MG63 (cell line): ENCODE results near the gene CDK2AP2. TPM values are rescaled to one million over a fixed set of nuclear protein-coding genes. Genes with fewer than 3 reads are reported as not detected.

Experiments used
- DNase-seq: peaks from one replicate; pipeline ENCODE4 v3.0.0-alpha.2; 2020
- H3K27me3 ChIP-seq: fragments of 250-450 bp; sonication (Bioruptor Pico); 2 replicates; pipeline ENCODE4 v1.5.1; 2020; ENCODE audit warnings: mild to moderate bottlenecking, moderate library complexity
- H3K36me3 ChIP-seq: fragments of 250-450 bp; sonication (Bioruptor Pico); 2 replicates; pipeline ENCODE4 v1.5.1; 2020; ENCODE audit warnings: mild to moderate bottlenecking, moderate library complexity
- H3K4me3 ChIP-seq: fragments of 250-450 bp; sonication (Bioruptor Pico); 2 replicates; pipeline ENCODE4 v1.5.1; 2020; ENCODE audit warnings: mild to moderate bottlenecking, moderate library complexity
- H3K9me3 ChIP-seq: fragments of 250-450 bp; sonication (Bioruptor Pico); 2 replicates; pipeline ENCODE4 v1.5.1; 2020; ENCODE audit warnings: mild to moderate bottlenecking, moderate library complexity
- total RNA-seq: library from RNA; depleted of rRNA; stranded (reverse); fragments of >200 nt; shearing (Covaris generic); gene quantifications from 2 replicates; pipeline ENCODE4 v1.2.3, GENCODE V29; 2014; ENCODE audit warnings: low replicate concordance; rRNA removed

CDK2AP2 gene
- total RNA-seq, 1 experiment from 2014 or later, result 14.1 TPM

- no peak overlapping the region for H3K4me3 ChIP-seq
Observed at GRCh38 chr11:67465189-67465510, 42.8 kb downstream of the CDK2AP2 start.

GRCh38 chr11:67464411-67465188 is 43.4 kb downstream of the CDK2AP2 start:
- H3K4me3 ChIP-seq, result no peak overlapping the region
- DNase-seq, result no peak
- H3K9me3 ChIP-seq, result no peaks in the 10 kb centered on the region
- no peaks in the 10 kb centered on the region for H3K27me3 ChIP-seq
- H3K36me3 ChIP-seq, result no peaks in the 10 kb centered on the region

More at GRCh38 chr11:67465189-67465510, 42.8 kb downstream of the CDK2AP2 start:
- H3K9me3 ChIP-seq, result no peaks in the 10 kb centered on the region
- DNase-seq, result no peak
- no peaks in the 10 kb centered on the region for H3K36me3 ChIP-seq
- H3K27me3 ChIP-seq, result no peaks in the 10 kb centered on the region

- H3K27me3 ChIP-seq, result no peaks in the 10 kb centered on the region
- DNase-seq, result no peak
- H3K9me3 ChIP-seq, result no peaks in the 10 kb centered on the region
- no peak overlapping the region for H3K4me3 ChIP-seq
- H3K36me3 ChIP-seq, result no peaks in the 10 kb centered on the region
Observed at GRCh38 chr11:67463680-67464410, 44.1 kb downstream of the CDK2AP2 start.

- Histone ChIP-seq H3K27me3 (no peaks in the 10 kb centered on the region), H3K36me3 (no peaks in the 10 kb centered on the region), H3K4me3 (no peak overlapping the region), H3K9me3 (no peaks in the 10 kb centered on the region)
- DNase-seq, result no peak
Observed at GRCh38 chr11:67463186-67463585, 44.8 kb downstream of the CDK2AP2 start.

- H3K27me3 ChIP-seq, result no peaks in the 10 kb centered on the region
- no peak overlapping the region for H3K4me3 ChIP-seq
- H3K36me3 ChIP-seq, result no peaks in the 10 kb centered on the region
- no peaks in the 10 kb centered on the region for H3K9me3 ChIP-seq
- DNase-seq, result no peak
Observed at GRCh38 chr11:67458266-67458665, 49.7 kb downstream of the CDK2AP2 start.

GRCh38 chr11:67457453-67457852 is 50.5 kb downstream of the CDK2AP2 start:
- DNase-seq, result no peak
- no peak overlapping the region for H3K4me3 ChIP-seq
- no peaks in the 10 kb centered on the region for H3K27me3 ChIP-seq
- no peaks in the 10 kb centered on the region for H3K9me3 ChIP-seq
- H3K36me3 ChIP-seq, result no peaks in the 10 kb centered on the region

Other genes starting within 250 kb of the CDK2AP2 start
- gene GRK2, start 241.7 kb downstream of the CDK2AP2 start, total RNA-seq, result 24.2 and 31.8 TPM in 2 replicates
- 17.2 and 25.8 TPM in 2 replicates for gene ANKRD13D, start 218.9 kb downstream of the CDK2AP2 start, total RNA-seq
- 3.8 and 5.1 TPM in 2 replicates for gene SSH3, start 204.6 kb downstream of the CDK2AP2 start, total RNA-seq
- gene POLD4, start 154.6 kb downstream of the CDK2AP2 start, total RNA-seq, result 17.3 and 40.1 TPM in 2 replicates
- 6.4 and 7.7 TPM in 2 replicates for gene CLCF1, start 134.6 kb downstream of the CDK2AP2 start, total RNA-seq
- 1.7 and 17.6 TPM in 2 replicates for gene RAD9A, start 116.2 kb downstream of the CDK2AP2 start, total RNA-seq
- gene PPP1CA, start 106.3 kb downstream of the CDK2AP2 start, total RNA-seq, result 244 and 262 TPM in 2 replicates
- not detected in 2 replicates for gene TBC1D10C, start 104.1 kb downstream of the CDK2AP2 start, total RNA-seq
- gene CARNS1, start 92.5 kb downstream of the CDK2AP2 start, total RNA-seq, result not detected in 2 replicates
- 77.9 and 121 TPM in 2 replicates for gene RPS6KB2, start 79.7 kb downstream of the CDK2AP2 start, total RNA-seq
- gene PTPRCAP, start 70.5 kb downstream of the CDK2AP2 start, total RNA-seq, result not detected in 2 replicates
- 58.3 and 96.9 TPM in 2 replicates for gene CORO1B, start 64.7 kb downstream of the CDK2AP2 start, total RNA-seq
- not detected in 2 replicates for gene GPR152, start 55.4 kb downstream of the CDK2AP2 start, total RNA-seq
- gene CABP4, start 52.8 kb downstream of the CDK2AP2 start, total RNA-seq, result 0.26 and 3.0 TPM in 2 replicates
- 39.4 and 44.2 TPM in 2 replicates for gene TMEM134, start 38.9 kb downstream of the CDK2AP2 start, total RNA-seq
- gene AIP, start 25.1 kb downstream of the CDK2AP2 start, total RNA-seq, result 85.1 and 122 TPM in 2 replicates
- gene PITPNM1, start 2.8 kb downstream of the CDK2AP2 start, total RNA-seq, result 5.5 and 18.9 TPM in 2 replicates
- gene CABP2, start 15.3 kb upstream of the CDK2AP2 start, total RNA-seq, result not detected in 2 replicates
- 280 and 743 TPM in 2 replicates for gene GSTP1, start 75.7 kb upstream of the CDK2AP2 start, total RNA-seq
- 274 and 469 TPM in 2 replicates for gene NDUFV1, start 98.8 kb upstream of the CDK2AP2 start, total RNA-seq
- 15.0 TPM in 1 of 2 replicates, not detected in the other for gene NUDT8, start 121.8 kb upstream of the CDK2AP2 start, total RNA-seq
- gene TBX10, start 131.6 kb upstream of the CDK2AP2 start, total RNA-seq, result not detected in 2 replicates
- gene ACY3, start 142.6 kb upstream of the CDK2AP2 start, total RNA-seq, result not detected in 2 replicates
- gene ALDH3B2, start 166.5 kb upstream of the CDK2AP2 start, total RNA-seq, result not detected in 2 replicates